D721Med (cell line): ENCODE measurements around the gene MAN2B1.

Experiments
- DNase-seq: peaks from one replicate; pipeline ENCODE4 v3.0.0; 2011; ENCODE audit warnings: low spot score; ENCODE audit not compliant: insufficient read length
- FAIRE-seq: peaks from 2 replicates; lab custom pipeline; 2011; peaks lifted over from hg19 to GRCh38; lab: Jason Lieb, UNC
- TF ChIP-seq, protein P1 (sequence below): IDR thresholded peaks from 2 replicates; pipeline ENCODE4 v1.5.1; 2012; ENCODE audit warnings: mild to moderate bottlenecking, control low read depth; ENCODE audit not compliant: insufficient read depth; ENCODE audit errors: missing control alignments

Gene MAN2B1

DNA sequence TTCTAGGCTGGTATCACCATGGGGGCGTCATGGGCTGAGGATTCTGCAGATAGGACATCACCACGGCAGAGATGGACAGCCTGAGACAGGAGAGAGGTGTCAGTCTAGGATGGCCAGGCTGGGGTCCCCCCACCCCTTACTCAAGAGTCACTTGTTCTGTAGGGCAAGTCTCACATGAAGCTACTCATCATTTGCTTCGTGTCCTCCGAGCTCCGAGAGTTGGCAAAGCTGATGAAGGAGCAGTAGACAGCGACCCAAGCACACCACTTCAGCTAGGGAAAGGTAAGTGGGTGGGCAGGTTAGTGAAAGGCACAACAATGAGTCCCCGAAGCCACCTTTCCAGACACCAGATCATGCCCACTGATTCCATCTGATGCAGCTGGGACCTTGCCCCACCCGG, 1.8 kb upstream of the MAN2B1 start:
- TF ChIP-seq, protein P1, sequence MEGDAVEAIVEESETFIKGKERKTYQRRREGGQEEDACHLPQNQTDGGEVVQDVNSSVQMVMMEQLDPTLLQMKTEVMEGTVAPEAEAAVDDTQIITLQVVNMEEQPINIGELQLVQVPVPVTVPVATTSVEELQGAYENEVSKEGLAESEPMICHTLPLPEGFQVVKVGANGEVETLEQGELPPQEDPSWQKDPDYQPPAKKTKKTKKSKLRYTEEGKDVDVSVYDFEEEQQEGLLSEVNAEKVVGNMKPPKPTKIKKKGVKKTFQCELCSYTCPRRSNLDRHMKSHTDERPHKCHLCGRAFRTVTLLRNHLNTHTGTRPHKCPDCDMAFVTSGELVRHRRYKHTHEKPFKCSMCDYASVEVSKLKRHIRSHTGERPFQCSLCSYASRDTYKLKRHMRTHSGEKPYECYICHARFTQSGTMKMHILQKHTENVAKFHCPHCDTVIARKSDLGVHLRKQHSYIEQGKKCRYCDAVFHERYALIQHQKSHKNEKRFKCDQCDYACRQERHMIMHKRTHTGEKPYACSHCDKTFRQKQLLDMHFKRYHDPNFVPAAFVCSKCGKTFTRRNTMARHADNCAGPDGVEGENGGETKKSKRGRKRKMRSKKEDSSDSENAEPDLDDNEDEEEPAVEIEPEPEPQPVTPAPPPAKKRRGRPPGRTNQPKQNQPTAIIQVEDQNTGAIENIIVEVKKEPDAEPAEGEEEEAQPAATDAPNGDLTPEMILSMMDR: no peak
- FAIRE-seq: no peak

DNA sequence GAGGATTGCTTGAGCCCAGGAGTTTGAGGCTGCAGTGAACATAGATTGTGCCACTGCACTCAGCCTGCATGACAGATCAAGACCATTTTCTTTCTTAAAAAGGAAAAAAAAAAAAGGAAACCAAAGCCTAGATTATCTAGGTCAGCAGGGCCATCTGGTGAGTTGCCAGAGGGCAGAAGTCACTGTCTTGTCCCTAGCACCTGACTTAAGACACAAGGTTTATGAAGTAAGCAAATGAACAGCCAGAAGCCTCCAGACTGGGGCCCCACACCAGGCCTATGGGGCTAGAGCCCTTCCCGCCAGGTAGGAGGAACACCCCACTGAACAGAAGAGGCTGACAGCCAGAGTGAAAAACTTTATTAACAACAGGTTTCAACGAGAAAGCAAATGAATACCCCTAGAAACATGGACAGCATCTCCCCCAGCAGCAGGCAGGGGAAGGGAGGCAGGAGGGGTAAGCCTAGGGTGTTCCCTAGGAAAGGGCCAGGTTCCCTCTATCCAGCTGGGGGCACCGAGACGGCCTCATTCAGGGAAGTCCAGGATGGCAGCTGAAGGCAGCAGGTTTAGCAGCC, 1.3 kb upstream of the MAN2B1 start:
- TF ChIP-seq, protein P1: no peak
- FAIRE-seq (no peak), DNase-seq (no peak)

More for the DNA sequence above, 1.8 kb upstream of the MAN2B1 start:
- DNase-seq: no peak

- TF ChIP-seq, protein P1: no peak
- FAIRE-seq: no peak
- no peak for DNase-seq
These were observed 774 bp downstream of the MAN2B1 start for GRCh38 chr19:12665671-12666264.

GRCh38 chr19:12665281-12665573, 1.3 kb downstream of the MAN2B1 start:
- DNase-seq: no peak
- TF ChIP-seq, protein P1: no peak
- no peak for FAIRE-seq

GRCh38 chr19:12664406-12665280, 1.9 kb downstream of the MAN2B1 start:
- DNase-seq: no peak
- TF ChIP-seq, protein P1: no peak
- FAIRE-seq: no peak

DNA sequence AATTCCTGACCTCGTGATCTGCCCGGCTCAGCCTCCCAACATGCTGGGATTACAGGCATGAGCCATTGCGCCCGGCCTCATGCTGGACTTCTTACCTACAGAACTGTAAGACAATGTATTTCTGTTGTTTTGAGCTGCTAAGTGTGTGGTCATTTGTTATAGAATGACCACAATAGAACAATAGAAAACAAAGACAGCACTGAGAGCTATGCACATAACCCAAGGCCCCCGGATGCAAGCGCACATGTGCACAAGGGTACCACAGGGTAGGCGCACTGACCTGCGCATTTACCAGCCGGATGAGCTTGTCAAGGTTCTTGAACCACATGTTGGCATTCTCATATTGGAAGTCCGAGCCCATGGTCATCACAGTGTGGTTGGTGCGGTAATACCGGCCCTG, 5.6 kb downstream of the MAN2B1 start:
- FAIRE-seq (no peak), DNase-seq (no peak)
- TF ChIP-seq, protein P1: no peak
